ENCODE results near the gene CCNO. TPM values are rescaled to one million over a fixed set of nuclear protein-coding genes. Genes with fewer than 3 reads are reported as not detected.

CCNO gene
- 10 to 100 TPM in 1 of 2 donors, 1 to 10 TPM in 1; 7.3 to 10.5 TPM for total RNA-seq

- H3K9me3 ChIP-seq: no peaks in the 10 kb centered on the region
- WGBS, 2 donors: 0 to 1% methylated on average over 5 to 103 of the region's 106 CpGs
- TF ChIP-seq, protein P1, sequence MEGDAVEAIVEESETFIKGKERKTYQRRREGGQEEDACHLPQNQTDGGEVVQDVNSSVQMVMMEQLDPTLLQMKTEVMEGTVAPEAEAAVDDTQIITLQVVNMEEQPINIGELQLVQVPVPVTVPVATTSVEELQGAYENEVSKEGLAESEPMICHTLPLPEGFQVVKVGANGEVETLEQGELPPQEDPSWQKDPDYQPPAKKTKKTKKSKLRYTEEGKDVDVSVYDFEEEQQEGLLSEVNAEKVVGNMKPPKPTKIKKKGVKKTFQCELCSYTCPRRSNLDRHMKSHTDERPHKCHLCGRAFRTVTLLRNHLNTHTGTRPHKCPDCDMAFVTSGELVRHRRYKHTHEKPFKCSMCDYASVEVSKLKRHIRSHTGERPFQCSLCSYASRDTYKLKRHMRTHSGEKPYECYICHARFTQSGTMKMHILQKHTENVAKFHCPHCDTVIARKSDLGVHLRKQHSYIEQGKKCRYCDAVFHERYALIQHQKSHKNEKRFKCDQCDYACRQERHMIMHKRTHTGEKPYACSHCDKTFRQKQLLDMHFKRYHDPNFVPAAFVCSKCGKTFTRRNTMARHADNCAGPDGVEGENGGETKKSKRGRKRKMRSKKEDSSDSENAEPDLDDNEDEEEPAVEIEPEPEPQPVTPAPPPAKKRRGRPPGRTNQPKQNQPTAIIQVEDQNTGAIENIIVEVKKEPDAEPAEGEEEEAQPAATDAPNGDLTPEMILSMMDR (IDR thresholded peaks at IDR 0.05): peak in 3 of 7 experiments; percentile 2 to 34 (median 7)
- TF ChIP-seq POLR2A (IDR thresholded peaks at IDR 0.05): peak; percentile 73 to 86 (median 84)
- H3K4me1 ChIP-seq: peaks cover 29% of the 10 kb centered on the region
- peak within 1 kb of the TSS; percentile 47 to 51 for H3K4me3 ChIP-seq
- intact Hi-C loops (cut with DNase I): no loop called here
- peak; percentile 89 to 91 (median 90) for DNase-seq
- H3K36me3 ChIP-seq (replicated peaks in 1 of 2; ENCODE audit: insufficient read depth in 1 of 2, low read depth in 2 of 2): no peaks in the 10 kb centered on the region
- ATAC-seq: peak; percentile 88
- no peaks in the 10 kb centered on the region for H3K27me3 ChIP-seq
- peak within 1 kb of the TSS; percentile 73 to 91 (median 82) for H3K27ac ChIP-seq
Measured at GRCh38 chr5:55232985-55233928, at the start of gene CCNO. Gene CCNO, minus strand, starts transcription at chr5:55233608. Its CDS starts 85 bp downstream, at chr5:55233523.

DNA sequence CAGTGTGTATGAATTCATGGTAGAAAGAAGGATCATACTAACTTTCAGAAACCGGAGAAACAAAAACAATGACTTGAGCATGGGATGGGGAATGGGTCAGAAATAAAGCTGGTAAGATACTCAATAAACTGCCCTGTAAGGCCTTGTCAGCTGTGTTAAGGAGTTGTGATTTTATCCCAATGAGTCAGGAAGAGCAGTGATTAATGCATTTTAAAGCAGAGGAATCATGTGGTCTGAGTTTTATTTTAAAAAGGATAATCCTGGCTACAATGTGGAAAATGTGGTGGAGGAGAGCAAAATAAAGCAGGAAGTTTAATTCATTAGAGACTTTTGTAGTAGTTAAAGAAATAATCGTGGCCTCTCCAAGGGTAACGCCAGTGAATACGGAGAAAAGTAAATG is 45.4 kb upstream of the CCNO start:
- Histone ChIP-seq H3K9me3 (no peaks in the 10 kb centered on the region), H3K36me3 (replicated peaks in 1 of 2; ENCODE audit: insufficient read depth in 1 of 2, low read depth in 2 of 2) (peaks cover 0 to 34% of the 10 kb centered on the region in 2 donors), H3K27ac (no peak overlapping the region), H3K4me1 (no peaks in the 10 kb centered on the region), H3K27me3 (no peaks in the 10 kb centered on the region), H3K4me3 (no peak overlapping the region)
- WGBS, 2 donors: 85 to 97% methylated on average over 4 of the region's 4 CpGs
- ATAC-seq (no peak), DNase-seq (no peak)
- intact Hi-C loops (cut with DNase I): no loop called here
- TF ChIP-seq, protein P1 (IDR thresholded peaks at IDR 0.05): no peak
- no peak for TF ChIP-seq POLR2A (IDR thresholded peaks at IDR 0.05)

- no peaks in the 10 kb centered on the region for H3K4me1 ChIP-seq
- ATAC-seq (no peak), DNase-seq (no peak)
- H3K27me3 ChIP-seq: no peaks in the 10 kb centered on the region
- H3K4me3 ChIP-seq: no peak overlapping the region
- WGBS, 2 donors: 46 to 58% methylated on average over 1 of the region's 1 CpG
- H3K36me3 ChIP-seq (replicated peaks in 1 of 2; ENCODE audit: insufficient read depth in 1 of 2, low read depth in 2 of 2): peaks cover 0 to 28% of the 10 kb centered on the region in 2 donors
- TF ChIP-seq, protein P1 (IDR thresholded peaks at IDR 0.05): no peak
- no peak for TF ChIP-seq POLR2A (IDR thresholded peaks at IDR 0.05)
- intact Hi-C loops (cut with DNase I): no loop called here
- no peaks in the 10 kb centered on the region for H3K9me3 ChIP-seq
- H3K27ac ChIP-seq: no peak overlapping the region
Measured at GRCh38 chr5:55276771-55277170, 43.4 kb upstream of the CCNO start.

GRCh38 chr5:55258339-55258738 is 24.9 kb upstream of the CCNO start:
- no peaks in the 10 kb centered on the region for H3K27me3 ChIP-seq
- H3K36me3 ChIP-seq (replicated peaks in 1 of 2; ENCODE audit: insufficient read depth in 1 of 2, low read depth in 2 of 2): peaks cover 1 to 11% of the 10 kb centered on the region in 2 donors
- ATAC-seq (no peak), DNase-seq (no peak)
- 88 to 97% methylated on average over 3 of the region's 3 CpGs for WGBS, 2 donors
- TF ChIP-seq, protein P1 (IDR thresholded peaks at IDR 0.05): no peak
- no peak for TF ChIP-seq POLR2A (IDR thresholded peaks at IDR 0.05)
- no peak overlapping the region for H3K4me3 ChIP-seq
- H3K9me3 ChIP-seq: no peaks in the 10 kb centered on the region
- intact Hi-C loops (cut with DNase I): no loop called here
- no peak overlapping the region for H3K27ac ChIP-seq
- H3K4me1 ChIP-seq: no peaks in the 10 kb centered on the region

Measured in body of pancreas (tissue), 4 donors.